Measurements from ENCODE around the gene CCDC14.
A peak's percentile ranks its signal among the peaks of the same experiment; 100 is the strongest.
"Not testable (repeated sequence)": the region's sequence is repeated elsewhere in the genome, so short reads cannot be mapped to it uniquely, and the experiment has no call there.

Gene CCDC14

DNA sequence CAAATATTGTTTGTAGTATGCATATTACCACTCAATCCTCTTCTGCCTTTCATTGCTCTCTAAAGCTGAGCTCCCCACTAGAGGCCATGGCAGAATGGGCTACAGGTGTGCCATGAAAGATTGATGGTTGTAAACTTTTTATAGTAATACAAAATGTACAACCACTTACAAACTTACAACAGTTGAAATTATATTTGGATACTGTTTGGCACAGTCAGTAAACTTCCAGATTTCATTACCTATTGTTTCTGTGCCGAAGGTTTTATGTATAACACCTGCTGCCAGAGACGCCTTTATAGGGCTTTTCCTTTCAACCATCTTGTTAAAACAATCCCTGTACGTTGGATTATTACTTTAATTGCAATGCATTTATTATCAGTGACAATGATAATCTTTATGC lies 23.9 kb upstream of the CCDC14 start:
- Histone ChIP-seq H3K4me1 (ENCODE audit: control insufficient read depth, insufficient read depth, low read length) (no peaks in the 10 kb centered on the region), H3K27ac (ENCODE audit: low read length) (no peak overlapping the region), H3K4me3 (ENCODE audit: low read length) (no peak overlapping the region), H3K27me3 (ENCODE audit: control insufficient read depth, insufficient read depth, low read length) (peaks cover 2% of the 10 kb centered on the region; the same call in 1 of the 2 replicates), H3K9me3 (ENCODE audit: control insufficient read depth, insufficient read depth, low read length) (no peaks in the 10 kb centered on the region), H3K36me3 (ENCODE audit: control insufficient read depth, insufficient read depth, low read length) (no peaks in the 10 kb centered on the region)
- DNase-seq (ENCODE audit: low read depth, low spot score), result no peak
- no CpG with 5 or more reads among the region's 3 CpGs for WGBS (ENCODE audit: insufficient coverage, insufficient read length)

DNA sequence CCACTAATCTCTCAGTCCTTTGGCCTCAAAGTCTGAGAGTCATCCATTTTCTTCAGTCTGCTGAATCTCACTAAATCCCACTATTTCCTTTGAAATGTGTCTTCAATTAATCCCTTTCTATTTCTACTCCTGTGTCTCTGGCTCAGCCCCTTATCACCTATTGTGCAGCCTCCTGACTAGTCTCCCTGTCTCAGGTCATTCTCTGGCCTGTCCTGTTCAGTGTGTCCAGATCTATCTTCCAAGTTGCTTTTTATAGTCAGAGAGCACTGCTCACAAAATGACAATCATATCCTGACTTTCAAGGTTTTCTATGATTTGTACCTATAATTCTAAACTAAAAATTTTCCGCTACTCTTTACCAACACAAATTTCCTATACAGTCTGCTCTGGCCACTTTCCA lies 23.3 kb upstream of the CCDC14 start:
- WGBS (ENCODE audit: insufficient coverage, insufficient read length), result 100% methylated on average over 1 of the region's 1 CpG
- no peak overlapping the region for H3K27ac ChIP-seq (ENCODE audit: low read length)
- no peak overlapping the region for H3K4me3 ChIP-seq (ENCODE audit: low read length)

DNA sequence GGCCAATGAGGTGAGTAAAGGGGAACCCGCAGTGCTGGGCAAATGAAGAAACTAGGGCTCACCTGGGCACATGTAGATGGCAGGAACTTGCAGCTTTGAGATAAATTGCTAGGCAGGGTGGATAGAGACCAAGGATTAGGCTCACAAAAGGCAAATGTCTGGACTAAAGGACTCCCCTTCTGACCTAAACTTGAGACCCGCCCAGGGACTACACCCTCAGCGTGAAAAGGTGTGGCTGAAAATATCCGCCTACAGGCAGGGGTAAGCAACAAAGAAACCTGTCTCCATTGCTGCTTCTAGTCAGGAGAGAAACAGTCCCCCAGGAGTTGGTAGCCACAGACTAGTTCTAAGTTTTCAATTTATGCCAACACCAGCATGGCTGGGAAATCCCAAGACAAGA lies 20.3 kb upstream of the CCDC14 start:
- WGBS (ENCODE audit: insufficient coverage, insufficient read length), result no CpG with 5 or more reads among the region's 4 CpGs
- not testable (repeated sequence) for DNase-seq (ENCODE audit: low read depth, low spot score); H3K4me1 ChIP-seq (ENCODE audit: control insufficient read depth, insufficient read depth, low read length); H3K36me3 ChIP-seq (ENCODE audit: control insufficient read depth, insufficient read depth, low read length); H3K9me3 ChIP-seq (ENCODE audit: control insufficient read depth, insufficient read depth, low read length); H3K4me3 ChIP-seq (ENCODE audit: low read length); H3K27me3 ChIP-seq (ENCODE audit: control insufficient read depth, insufficient read depth, low read length); H3K27ac ChIP-seq (ENCODE audit: low read length)

More for the DNA sequence above, 23.3 kb upstream of the CCDC14 start:
- no peaks in the 10 kb centered on the region for H3K36me3 ChIP-seq (ENCODE audit: control insufficient read depth, insufficient read depth, low read length)
- no peaks in the 10 kb centered on the region; the same call in 1 of the 2 replicates for H3K27me3 ChIP-seq (ENCODE audit: control insufficient read depth, insufficient read depth, low read length)
- no peaks in the 10 kb centered on the region for H3K9me3 ChIP-seq (ENCODE audit: control insufficient read depth, insufficient read depth, low read length)
- DNase-seq (ENCODE audit: low read depth, low spot score), result no peak
- no peaks in the 10 kb centered on the region for H3K4me1 ChIP-seq (ENCODE audit: control insufficient read depth, insufficient read depth, low read length)

DNA sequence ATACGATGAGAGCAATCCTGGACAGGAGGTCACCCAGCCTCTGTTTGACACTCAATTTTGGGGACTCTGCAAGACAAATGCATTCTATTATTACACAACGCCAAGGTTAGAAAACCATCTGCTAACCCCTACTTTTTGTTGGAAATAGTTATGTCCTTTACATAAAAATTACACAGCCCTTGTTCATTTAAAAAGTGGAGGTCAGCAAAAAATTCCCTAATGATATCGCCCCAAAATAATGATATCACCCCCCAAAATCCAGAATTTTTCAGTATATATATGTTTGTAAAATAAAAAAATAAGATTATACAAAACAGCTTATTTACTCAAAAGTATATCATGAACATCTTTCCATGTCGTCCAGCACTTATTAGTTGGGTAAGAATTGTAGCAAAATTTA lies 19.5 kb upstream of the CCDC14 start:
- H3K4me1 ChIP-seq (ENCODE audit: control insufficient read depth, insufficient read depth, low read length), result no peaks in the 10 kb centered on the region
- no peaks in the 10 kb centered on the region for H3K36me3 ChIP-seq (ENCODE audit: control insufficient read depth, insufficient read depth, low read length)
- no peak overlapping the region for H3K4me3 ChIP-seq (ENCODE audit: low read length)
- no peaks in the 10 kb centered on the region for H3K9me3 ChIP-seq (ENCODE audit: control insufficient read depth, insufficient read depth, low read length)
- no CpG with 5 or more reads among the region's 4 CpGs for WGBS (ENCODE audit: insufficient coverage, insufficient read length)
- H3K27me3 ChIP-seq (ENCODE audit: control insufficient read depth, insufficient read depth, low read length), result no peaks in the 10 kb centered on the region
- no peak overlapping the region for H3K27ac ChIP-seq (ENCODE audit: low read length)
- DNase-seq (ENCODE audit: low read depth, low spot score), result no peak

DNA sequence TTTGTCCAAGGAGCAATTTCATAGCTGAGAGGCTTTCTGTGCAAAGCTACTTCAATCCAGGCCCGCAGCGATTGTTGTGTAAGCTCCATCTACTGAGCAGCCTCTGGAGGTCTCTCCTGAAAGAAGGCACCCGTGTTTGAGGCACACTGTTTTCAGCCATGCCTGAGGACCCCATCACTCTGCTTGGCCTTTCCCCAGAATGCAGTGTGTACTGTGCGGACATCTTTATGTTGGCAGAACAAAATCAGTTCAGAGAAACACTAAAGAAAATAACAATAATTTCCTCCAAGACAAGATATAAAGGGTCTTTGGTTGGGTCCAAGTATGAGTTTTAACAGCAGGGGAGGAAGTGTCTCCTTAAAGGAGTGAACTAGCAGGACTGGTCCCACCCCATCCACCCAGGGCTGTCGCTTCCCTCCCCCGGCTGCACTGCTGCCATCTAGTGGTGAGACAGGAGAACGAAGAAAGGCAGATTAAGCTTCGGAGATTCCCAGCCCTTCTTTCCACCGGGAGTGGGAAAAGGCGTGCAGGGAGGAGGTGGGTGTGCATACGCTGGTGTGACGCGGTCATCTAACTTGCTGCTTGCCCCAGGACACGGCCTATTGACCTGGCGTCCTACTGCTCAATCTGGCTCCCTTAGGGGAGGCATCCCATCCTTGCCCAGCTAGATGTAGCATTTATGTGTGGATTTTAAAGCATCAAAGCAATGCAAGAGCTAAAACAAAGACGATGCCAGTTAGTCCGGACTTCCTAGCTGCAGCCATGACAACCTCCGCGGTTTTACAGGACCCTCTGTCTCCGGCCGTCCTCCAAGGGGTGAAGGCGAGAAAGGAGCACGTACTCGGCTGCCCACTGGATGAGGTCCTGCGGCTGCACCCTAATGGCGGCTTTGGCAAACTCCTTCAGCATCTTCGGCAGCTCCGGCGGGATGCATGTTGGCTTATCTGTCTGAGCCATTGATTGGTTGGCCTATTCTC lies 18.8 kb upstream of the CCDC14 start:
- H3K27me3 ChIP-seq (ENCODE audit: control insufficient read depth, insufficient read depth, low read length); H3K36me3 ChIP-seq (ENCODE audit: control insufficient read depth, insufficient read depth, low read length); H3K27ac ChIP-seq (ENCODE audit: low read length); DNase-seq (ENCODE audit: low read depth, low spot score); H3K9me3 ChIP-seq (ENCODE audit: control insufficient read depth, insufficient read depth, low read length); H3K4me1 ChIP-seq (ENCODE audit: control insufficient read depth, insufficient read depth, low read length): not testable (repeated sequence)
- WGBS (ENCODE audit: insufficient coverage, insufficient read length), result no CpG with 5 or more reads among the region's 29 CpGs
- H3K4me3 ChIP-seq (ENCODE audit: low read length), result peak overlapping the region; percentile 30; the same call in 1 of the 2 replicates

DNA sequence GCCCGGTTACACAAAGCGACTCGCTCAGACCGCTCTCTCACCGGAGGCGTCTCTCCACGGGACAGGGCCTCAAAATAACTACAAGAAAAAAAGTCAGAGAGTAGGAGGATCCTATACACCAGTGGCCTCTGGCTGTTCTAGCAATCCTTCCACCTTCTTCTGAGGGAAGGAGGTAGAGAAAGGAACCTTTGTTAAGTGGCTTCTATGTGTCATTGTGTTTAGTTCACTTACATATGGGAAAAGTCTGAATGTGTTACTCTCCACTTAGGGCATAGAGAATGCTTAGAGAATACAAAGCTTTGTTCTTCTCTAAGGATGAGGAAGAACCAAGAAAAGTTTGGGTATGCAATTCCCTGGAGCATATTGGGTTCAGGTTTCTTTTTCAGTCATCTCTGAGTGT lies 15.9 kb upstream of the CCDC14 start:
- not testable (repeated sequence) for H3K27ac ChIP-seq (ENCODE audit: low read length); DNase-seq (ENCODE audit: low read depth, low spot score); H3K4me3 ChIP-seq (ENCODE audit: low read length); H3K4me1 ChIP-seq (ENCODE audit: control insufficient read depth, insufficient read depth, low read length); H3K27me3 ChIP-seq (ENCODE audit: control insufficient read depth, insufficient read depth, low read length); H3K9me3 ChIP-seq (ENCODE audit: control insufficient read depth, insufficient read depth, low read length); H3K36me3 ChIP-seq (ENCODE audit: control insufficient read depth, insufficient read depth, low read length)
- WGBS (ENCODE audit: insufficient coverage, insufficient read length), result no CpG with 5 or more reads among the region's 7 CpGs

DNA sequence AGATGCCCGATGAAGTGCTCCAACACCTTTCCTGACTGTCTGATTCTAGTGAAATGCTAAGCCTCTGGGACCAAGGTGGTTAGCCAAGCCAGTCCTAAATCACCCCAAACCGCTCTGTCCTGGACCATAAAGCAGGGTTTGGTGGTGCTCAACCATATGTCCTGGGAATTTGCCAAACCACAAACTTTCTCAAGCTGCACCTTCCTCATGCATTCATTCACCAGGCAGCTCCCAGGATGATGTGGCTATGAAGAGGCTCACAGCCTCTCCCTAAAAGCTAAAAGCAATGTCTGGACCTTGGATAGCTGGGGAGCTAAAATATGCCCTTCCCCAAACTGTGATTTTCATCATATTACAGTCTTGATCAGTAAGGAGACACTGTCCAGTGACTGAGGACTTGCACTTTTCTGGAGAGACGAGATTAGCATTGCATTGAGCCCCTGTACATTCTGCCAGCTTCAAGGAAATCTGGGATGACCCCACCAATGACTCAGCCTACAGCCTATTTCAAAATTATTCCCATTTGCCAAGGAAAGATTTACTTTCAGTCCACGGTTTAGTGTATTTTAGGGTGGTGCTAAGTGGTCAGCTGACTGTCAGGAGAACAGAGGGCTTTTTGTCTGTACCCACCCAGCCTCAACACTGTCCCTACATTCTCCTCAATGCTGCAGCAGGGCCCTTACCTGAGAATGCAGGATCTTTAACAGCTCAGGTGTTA lies 15.3 kb upstream of the CCDC14 start:
- not testable (repeated sequence) for H3K4me3 ChIP-seq (ENCODE audit: low read length)

DNA sequence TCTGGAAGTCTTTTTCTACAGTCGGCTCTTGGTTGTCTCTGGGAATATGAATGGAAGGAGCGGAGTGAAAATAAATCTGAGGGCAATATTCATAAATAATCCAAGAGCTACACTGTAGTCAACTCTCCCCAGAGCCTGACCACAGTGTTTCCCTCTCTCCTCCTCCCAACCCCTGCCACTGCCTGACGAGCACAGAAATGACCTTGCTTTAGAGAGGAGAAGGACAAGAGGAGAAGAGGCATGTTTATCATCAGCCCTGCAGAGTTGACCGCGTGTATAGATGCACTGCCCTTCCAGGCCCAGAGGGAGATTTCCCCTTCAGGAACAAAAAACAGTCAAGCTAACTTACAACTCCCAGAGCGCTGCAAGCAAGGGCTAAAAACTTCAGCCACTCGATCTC lies 14.0 kb upstream of the CCDC14 start:
- H3K27me3 ChIP-seq (ENCODE audit: control insufficient read depth, insufficient read depth, low read length); H3K27ac ChIP-seq (ENCODE audit: low read length); H3K4me3 ChIP-seq (ENCODE audit: low read length); H3K36me3 ChIP-seq (ENCODE audit: control insufficient read depth, insufficient read depth, low read length); DNase-seq (ENCODE audit: low read depth, low spot score); H3K4me1 ChIP-seq (ENCODE audit: control insufficient read depth, insufficient read depth, low read length); H3K9me3 ChIP-seq (ENCODE audit: control insufficient read depth, insufficient read depth, low read length): not testable (repeated sequence)
- no CpG with 5 or more reads among the region's 7 CpGs for WGBS (ENCODE audit: insufficient coverage, insufficient read length)

More for the DNA sequence above, 15.3 kb upstream of the CCDC14 start:
- not testable (repeated sequence) for H3K4me1 ChIP-seq (ENCODE audit: control insufficient read depth, insufficient read depth, low read length); H3K27me3 ChIP-seq (ENCODE audit: control insufficient read depth, insufficient read depth, low read length); H3K36me3 ChIP-seq (ENCODE audit: control insufficient read depth, insufficient read depth, low read length); DNase-seq (ENCODE audit: low read depth, low spot score); H3K9me3 ChIP-seq (ENCODE audit: control insufficient read depth, insufficient read depth, low read length); H3K27ac ChIP-seq (ENCODE audit: low read length)
- no CpG with 5 or more reads among the region's 4 CpGs for WGBS (ENCODE audit: insufficient coverage, insufficient read length)

DNA sequence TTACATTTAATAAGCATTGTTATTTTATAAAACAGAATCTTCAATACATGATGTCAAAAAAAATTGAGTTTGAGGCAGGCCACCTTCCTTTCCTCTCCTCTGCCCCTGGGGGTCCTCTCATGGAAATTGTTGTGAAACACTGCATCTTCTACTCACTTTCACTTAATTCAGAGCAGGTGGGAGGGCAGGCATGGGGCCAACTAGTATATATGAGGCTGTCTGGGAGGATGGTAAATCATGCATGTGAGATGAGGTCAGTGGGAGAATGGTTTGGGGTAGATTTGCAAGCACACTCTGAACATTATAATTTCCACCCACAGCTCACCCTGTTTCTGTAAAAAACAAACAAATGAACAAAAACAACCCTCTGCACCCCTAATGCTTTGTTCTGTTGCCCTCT lies 10.4 kb upstream of the CCDC14 start:
- no peaks in the 10 kb centered on the region for H3K4me1 ChIP-seq (ENCODE audit: control insufficient read depth, insufficient read depth, low read length)
- no peak overlapping the region for H3K4me3 ChIP-seq (ENCODE audit: low read length)
- H3K9me3 ChIP-seq (ENCODE audit: control insufficient read depth, insufficient read depth, low read length), result no peaks in the 10 kb centered on the region
- no peaks in the 10 kb centered on the region for H3K36me3 ChIP-seq (ENCODE audit: control insufficient read depth, insufficient read depth, low read length)
- DNase-seq (ENCODE audit: low read depth, low spot score), result no peak
- no peaks in the 10 kb centered on the region for H3K27me3 ChIP-seq (ENCODE audit: control insufficient read depth, insufficient read depth, low read length)
- H3K27ac ChIP-seq (ENCODE audit: low read length), result no peak overlapping the region

DNA sequence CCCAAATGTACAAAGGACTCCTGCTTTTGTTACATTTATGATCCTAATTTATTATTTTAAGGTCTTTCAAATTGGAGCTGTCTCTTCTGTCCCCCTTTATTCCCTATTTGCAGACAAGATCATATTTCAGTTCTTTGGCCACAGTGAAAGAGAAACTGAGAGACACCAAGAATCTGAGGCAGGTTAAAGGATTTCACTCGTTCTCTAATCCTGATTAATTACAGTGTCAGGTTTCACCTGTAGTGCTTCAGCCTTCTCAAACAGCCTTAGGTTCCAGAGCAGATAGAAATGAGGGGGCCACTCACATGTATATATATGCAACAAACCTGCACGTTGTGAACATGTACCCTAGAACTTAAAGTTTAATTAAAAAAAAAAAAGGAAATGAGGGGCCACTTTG lies 6.2 kb upstream of the CCDC14 start:
- H3K4me3 ChIP-seq (ENCODE audit: low read length); H3K27ac ChIP-seq (ENCODE audit: low read length); H3K27me3 ChIP-seq (ENCODE audit: control insufficient read depth, insufficient read depth, low read length); H3K36me3 ChIP-seq (ENCODE audit: control insufficient read depth, insufficient read depth, low read length); DNase-seq (ENCODE audit: low read depth, low spot score); H3K9me3 ChIP-seq (ENCODE audit: control insufficient read depth, insufficient read depth, low read length); H3K4me1 ChIP-seq (ENCODE audit: control insufficient read depth, insufficient read depth, low read length): not testable (repeated sequence)
- no CpG with 5 or more reads among the region's 2 CpGs for WGBS (ENCODE audit: insufficient coverage, insufficient read length)
